GM21619 (cell line): Measurements from ENCODE around the gene EIF1B.

ENCODE experiments used
- ATAC-seq: cut with Tn5 transposase; IDR thresholded peaks from one replicate; pipeline ENCODE4 v1.9.1; 2021; ENCODE audit not compliant: unreplicated experiment

The EIF1B gene

DNA sequence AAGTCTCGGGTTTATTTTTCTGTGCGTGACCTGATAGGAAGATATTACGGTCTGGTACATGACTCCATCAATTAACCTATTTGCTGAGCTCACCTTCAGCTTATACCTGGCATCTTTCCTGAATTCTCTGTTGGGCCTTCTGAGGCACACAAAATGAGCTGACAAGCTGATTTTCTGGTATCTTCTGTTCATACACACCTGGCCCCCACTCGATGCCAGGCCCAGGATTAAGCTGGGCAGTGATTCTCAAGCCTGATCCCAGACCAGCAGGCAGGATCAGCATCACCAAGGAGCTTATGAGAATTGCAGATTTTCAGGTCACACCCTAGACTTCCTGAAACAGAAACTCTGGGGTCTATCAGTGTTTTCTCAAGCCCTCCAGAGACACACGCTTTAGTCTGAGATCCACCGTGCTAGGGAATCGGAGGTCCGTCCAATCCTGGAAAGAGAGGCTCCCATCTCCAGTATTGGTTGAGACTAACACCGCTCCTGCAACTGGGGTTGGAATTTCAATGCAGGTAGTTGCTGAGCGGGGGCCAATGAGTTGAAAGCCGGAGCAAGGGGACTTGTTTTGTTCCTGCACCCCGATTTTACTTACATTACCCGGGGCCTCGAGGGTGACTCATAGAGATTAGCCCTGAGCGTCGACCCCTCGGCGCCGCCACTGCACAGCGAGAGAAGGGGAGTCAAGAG is 636 bp upstream of the EIF1B start:
- peak; percentile 1 for ATAC-seq

DNA sequence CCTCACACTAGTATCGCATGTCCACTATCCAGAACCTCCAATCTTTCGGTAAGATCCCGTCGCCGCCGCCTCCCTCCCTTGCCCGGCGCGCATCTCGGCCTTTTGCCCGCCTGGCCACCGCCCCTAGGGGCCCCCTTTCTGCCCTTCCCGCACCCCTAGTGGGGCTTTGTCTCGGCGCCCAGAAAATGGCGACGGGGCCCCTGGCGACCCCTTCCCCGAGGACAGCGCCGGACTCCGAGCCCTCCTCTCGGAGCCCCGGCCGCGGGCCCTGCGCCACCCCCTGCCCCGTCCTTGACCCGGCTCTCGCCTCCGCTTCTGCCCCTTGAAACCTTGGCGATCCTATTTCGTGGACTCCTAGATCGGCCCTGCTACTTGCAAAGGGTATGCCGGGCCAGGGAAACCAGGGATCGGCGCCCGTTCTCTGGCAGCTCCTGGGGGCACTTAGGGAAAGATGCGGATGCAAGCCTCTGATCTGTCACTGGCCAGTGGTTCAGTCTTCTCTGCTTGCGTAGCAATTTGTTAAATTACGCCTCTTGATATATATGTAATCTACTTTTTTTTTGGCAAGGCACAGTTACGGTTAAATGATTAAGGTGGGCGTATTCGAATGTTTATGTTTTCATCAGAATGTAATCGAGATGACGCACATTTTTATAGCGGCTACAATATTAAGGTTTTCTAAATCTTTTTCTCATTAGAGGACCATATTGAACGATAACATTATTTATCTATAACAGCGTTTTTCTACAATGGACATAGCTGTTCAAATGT is 603 bp downstream of the EIF1B start:
- peak; percentile 27 for ATAC-seq

DNA sequence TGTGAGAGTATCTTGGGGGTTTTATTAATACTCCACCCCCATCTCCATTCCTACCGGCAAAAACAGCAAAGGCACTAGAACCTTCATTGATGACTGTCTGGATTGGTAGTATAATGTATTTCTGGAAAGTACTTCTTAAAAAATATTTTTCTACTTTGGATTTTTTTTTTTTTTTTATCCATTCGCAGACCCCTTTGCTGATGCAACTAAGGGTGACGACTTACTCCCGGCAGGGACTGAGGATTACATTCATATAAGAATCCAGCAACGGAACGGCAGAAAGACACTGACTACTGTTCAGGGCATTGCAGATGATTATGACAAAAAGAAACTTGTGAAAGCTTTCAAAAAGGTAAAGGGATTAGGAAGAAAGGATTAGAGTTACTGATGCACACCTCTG is 1.2 kb downstream of the EIF1B start:
- ATAC-seq, result no peak

DNA sequence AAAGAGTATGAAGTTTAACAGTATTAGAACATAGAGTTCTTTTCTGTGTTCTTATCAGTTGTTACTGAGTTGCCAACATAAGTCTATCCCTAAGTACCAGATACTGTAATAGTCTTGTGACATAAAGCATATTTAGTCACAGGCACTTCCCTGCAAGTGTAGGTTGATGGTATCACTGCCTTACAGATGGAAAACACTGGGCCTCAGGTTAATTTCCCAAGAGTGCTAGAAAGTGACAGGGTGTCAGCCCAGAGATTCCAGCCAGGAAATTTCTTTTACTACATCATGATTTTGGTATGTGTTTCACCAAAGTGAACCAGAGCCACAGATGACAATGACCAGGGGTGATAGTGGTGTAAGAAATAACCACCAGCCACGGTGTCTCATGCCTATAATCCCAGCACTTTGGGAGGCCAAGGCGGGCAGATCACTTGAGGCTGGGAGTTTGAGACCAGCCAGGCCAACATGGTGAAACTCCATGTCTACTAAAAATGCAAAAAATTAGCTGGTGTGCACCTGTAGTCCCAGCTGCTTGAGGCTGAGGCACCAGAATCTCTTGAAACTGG is 3.2 kb downstream of the EIF1B start:
- no peak for ATAC-seq

DNA sequence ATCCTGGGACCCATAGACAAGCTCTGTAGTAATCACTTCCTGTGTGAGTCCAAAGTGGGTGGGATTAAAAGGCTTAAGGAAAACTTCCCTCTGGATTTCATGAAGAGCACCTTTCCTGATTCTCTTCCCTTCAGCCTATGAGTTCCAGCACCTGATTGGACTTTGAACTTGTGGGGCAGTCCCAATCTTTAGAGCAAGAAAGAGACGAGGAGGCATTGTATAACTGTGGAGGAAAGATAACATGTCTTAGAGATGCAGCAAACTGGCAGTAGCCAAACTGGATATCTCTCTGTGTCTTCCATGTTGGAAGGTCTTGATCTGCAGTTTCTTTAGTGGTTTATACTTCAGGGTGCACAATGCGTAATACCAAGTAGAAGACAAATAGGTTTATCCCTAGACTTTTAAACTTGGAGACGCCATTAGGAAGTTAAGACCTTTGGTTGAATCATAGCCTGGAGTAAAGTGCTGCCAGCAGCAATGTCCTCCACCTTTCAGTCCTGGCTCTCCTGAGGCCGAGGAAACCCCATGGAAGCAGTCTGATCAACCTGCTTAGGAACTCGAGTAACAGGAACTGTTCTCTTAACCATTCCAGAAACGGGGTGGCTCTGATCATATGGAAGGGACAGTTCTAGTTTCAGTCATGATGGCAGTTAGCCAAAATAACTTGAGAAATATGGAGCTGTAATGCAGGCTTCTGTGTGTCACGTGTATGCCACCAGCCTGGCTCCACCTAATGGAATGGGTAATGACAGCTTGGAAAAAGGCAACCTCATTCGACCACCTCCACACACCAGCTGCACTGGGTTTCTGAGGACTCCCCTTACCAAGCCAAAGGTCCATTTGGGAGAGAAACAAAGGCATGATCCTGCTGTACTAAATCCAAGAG is 4.7 kb downstream of the EIF1B start:
- no peak for ATAC-seq

DNA sequence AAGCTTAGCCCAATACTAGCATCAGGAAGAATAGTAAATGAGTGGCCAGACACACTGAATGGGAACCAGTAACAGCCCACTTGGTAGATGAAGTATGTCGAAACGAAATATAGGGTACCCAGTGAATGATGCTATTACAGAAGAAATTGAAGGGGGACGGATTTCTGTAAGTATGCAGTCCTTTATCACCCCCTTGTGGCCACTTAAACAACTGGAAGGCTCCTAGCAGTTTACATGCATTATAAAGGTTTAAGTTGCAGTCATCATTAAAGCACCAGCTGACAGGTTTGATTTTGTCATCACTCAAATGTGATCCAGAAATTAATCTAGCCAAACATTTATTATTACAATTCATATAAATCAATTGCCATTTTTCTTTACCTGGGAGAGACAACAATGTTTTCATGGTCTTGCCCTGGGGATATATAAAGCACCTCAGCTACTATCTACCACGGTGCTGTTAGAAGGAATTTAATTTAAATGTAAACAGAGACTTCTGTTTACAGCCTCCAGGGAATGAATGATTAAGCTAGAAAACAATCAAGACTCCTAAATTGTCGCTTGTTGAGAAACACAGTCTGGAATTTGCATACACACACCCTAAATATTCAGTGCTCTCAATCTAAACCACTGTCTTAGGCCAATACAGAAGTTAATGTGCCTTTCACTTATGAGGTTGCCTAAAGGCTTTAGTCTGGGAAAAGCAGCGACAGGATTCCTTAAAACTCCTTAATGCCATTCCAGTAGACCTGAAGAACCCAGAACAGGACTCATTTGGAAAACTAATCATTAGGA is 7.8 kb downstream of the EIF1B start:
- peak; percentile 78 for ATAC-seq

DNA sequence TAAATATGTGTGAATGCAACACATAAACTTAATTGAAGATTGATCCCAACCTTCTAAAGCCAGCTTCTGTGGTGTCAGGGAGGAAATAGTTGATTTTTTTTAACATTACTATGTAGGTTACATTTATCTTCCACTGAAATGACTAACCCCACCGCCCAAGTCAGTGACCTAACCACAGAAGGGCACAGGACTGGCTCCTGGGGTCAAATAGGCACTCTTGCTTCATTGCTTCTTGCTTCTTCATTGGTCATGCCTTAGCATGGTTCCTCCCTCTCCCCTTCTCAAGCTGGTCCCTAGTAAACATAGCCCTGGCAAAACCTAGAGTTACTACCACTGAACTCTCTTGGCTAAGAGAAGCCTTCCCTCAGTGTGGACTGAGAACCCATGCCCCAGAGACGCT is 12.3 kb downstream of the EIF1B start:
- ATAC-seq, result no peak

DNA sequence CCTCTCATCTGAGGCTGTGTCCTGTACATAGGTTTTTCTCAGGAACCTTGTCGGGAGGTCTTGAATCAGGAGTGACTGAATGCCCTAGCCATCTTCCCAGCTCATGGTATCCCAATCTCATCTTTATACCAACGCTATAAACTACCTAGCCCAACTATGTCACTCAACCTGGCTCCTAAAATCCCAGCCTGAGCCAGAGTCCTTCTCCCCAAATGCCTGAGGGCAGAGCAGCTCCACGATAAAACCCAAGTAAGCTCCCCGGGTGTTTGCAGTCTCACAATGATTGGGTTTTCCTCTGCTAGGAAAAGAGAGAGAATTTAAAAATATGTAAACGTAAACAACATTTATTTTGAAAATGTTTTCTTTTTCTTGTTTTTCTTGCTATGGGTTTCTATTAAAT is 14.4 kb downstream of the EIF1B start:
- no peak for ATAC-seq

DNA sequence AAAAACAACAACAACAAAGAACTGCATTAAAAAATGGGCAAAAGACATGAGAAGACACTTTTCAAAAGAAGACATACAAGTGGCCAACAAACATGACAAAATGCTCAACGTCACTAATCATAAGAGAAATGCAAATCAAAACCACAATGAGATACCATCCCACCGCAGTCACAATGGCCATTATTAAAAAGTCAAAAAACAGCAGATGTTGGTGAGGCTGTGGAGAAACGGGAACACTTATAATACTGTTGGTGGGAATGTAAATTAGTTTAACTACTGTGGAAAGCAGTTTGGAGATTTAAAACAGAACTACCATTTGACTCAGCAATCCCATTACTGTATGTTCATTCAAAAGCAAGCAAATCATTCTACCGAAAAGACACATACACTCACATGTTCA is 15.1 kb downstream of the EIF1B start:
- ATAC-seq, result no peak

DNA sequence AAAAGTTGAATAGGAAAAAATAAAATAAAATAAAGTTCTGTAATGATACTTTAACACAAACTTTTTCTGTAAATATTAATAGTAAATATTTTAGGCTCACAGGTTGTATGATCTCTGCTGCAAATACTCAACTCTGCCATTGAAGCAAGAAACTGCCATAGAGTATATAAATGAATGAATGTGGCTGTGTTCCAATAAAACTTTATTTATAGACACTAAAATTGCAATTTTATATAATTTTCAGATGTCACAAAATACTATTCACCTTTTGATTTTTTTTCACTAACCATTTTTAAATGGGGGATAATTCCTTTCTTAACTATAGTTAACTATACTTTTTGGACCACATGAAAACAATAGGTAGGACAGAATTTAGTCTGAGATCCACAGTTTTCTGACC is 16.0 kb downstream of the EIF1B start:
- no peak for ATAC-seq

DNA sequence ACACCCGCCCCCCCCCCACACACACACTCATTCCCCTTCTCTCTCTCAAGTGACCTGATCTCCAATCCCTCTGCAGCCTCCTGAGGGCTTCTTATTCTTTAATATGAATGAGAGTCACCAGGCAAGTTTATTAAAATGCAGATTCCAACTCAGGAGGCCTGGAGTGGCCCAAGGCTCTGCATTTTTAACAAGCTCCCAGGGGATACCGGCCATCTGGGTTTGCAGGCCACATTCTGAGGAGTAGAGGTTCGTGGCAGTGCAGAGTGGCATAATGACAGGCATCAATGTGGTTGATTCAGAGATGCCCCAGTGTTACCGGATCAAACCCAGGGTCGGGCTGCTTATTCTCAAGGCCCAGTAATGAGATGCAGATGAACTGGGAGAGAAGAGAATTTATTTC is 18.9 kb downstream of the EIF1B start:
- no peak for ATAC-seq

DNA sequence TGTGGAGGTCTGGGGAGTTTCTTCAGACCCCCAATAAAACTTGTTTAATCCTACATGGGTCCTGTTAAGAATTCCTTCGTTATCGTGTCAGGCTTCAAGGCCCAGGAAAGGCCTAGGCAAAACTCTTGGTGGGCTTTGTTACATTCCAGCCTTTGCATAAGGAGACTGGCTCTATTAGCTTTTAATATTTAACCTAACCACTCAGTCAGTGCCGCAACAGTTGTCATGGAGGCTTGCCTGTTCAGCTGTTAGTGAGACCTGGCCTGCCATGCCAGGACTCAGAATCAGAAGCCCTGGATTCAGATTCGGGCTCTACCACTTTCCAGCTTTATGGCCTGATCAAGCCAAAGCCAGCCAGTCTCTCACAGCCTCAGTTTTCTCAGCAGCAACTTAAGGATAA is 19.6 kb downstream of the EIF1B start:
- ATAC-seq, result no peak

DNA sequence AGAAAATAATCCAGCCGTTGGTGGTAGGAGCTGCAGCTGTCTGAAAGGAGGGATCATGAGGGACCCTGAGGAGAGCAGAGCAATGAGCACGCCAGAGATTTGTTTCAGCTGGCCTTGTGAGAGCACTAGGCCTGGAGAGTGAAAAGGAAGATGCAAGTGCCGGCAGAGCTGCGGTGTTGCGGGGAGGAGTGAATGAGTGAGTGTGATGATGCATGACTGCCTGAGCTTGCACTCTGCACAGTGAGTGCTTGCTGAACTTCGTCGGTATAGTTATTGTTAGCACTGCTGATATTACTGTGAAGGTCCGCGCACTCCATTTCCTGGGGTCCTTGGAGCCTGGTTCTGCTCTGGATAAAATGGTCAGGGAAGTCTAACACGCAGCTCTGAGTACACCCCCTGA is 23.2 kb downstream of the EIF1B start:
- no peak for ATAC-seq

DNA sequence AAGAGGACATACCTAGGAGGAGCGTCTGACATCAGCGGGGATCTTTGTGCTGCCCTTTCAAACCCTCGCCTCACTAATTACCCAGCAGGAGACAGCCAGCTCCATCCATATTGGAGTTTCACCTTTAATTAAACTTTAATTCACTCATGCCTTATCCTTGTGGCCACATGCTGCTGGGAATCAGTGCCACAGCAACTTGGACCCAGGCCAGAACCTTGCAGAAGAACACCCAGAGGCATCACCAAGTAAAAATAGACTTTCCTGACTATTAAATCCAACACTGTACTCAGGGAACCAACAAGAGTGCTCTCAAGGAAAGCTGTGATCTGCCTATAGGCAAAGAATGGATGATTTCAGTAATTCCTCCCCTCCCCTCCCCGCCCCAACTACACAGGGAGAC is 23.9 kb downstream of the EIF1B start:
- no peak for ATAC-seq

DNA sequence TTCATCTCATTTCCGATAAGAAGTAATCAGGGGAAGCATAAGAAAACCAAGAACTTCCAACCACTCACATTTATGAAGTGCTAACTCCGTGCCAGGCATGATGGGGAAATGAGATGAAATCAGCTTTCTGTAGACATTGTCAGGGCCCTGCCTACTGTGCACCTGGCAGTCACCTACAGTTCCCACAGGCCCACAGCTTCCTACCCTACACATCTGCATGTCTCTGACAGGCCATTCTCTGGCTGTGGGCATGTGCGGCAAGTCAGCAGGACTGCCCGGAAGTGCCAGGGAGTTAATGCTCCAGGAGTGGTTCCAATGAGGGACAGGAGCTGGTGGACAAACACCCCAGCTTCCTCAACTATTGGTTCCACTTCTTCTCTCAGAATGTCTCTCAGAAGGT is 24.3 kb downstream of the EIF1B start:
- no peak for ATAC-seq

DNA sequence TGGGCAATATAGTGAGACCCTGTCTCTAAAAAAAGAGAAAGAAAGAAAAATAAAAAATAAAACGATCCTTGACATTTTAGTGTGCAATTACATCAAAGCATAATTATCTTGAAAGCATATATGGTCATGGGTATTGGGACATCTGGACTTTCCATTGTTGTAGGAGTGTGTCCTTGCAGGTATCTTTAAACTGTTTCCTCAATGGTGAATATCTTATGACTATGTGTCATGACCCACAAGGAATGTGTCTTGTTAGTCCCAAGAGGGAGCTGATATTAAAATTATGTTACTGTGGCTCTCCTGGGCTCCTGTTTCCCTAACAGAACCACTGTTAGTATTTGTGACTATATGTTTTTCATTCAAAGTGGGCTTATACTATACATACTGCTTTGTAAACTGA is 26.6 kb downstream of the EIF1B start:
- ATAC-seq, result no peak

DNA sequence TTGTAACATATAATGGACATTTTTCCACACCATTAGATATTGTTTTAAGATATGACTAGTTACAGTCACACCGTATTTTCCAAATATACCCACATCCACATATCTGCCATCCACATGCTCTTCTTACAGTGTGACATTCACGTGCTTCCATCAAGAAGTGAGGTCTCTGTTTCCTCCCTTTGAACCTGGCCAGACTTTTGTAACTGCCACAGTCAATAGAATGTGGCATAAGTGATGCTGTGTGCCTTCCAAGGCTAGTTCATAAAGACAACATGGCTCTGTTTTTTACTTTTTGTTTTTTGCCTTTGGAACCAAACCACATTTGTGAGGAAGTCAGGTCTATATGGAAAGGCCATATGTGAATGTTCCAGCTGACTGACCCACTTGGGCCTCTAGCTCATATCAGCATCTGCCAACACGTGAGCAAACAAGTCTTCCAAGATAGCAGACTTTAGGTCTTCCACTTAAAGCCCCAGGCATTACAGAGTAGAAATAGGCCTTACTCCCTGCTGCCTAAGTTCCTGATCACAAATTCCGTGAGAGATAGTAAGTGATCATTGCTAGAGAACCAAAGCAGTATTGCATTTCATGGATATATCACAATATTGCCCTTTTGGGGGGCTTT is 27.1 kb downstream of the EIF1B start:
- ATAC-seq, result no peak

DNA sequence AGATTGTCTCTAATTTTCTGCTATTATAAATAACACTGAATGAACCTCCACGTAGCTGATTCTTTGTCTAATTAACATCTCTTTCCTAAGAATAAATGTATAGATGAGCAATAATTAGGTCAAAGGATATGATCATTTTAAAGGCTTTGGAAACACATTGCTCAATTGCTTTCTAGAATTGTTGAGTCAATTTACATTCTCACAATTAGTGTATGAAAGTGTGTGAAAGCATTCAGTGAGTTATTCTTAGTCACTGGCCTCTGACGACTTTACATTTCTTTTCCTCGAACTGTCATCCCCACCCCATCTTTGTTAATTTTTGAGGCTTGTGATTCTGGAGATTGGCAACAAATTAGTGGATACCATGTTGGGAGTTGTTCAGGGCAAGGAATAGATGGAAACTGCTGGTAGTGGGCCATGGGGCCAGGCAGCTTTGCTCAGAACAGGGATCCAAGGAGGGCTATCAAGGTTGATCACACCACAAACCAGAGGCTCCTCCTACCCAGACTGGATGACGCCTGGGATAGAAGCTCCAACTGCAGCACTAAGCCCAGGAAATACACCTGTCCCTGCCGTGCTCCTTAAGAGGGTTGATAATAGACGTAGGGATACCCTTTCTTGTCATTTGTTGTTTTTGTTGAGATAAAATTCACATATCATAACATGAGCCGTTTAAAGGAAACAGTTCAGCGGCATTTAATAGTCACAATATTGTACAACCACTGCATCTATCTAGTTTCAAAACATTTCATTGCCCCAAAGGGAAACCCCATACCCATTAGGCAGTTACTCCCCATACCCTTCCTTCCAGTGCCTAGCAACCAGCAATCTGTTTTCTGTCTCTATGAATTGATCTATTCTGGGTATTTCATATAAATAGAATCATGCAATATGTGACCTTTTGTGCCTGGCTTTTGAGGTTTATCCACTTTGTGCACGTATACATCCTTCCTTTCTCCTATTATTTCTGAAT is 27.9 kb downstream of the EIF1B start:
- ATAC-seq, result peak; percentile 76

DNA sequence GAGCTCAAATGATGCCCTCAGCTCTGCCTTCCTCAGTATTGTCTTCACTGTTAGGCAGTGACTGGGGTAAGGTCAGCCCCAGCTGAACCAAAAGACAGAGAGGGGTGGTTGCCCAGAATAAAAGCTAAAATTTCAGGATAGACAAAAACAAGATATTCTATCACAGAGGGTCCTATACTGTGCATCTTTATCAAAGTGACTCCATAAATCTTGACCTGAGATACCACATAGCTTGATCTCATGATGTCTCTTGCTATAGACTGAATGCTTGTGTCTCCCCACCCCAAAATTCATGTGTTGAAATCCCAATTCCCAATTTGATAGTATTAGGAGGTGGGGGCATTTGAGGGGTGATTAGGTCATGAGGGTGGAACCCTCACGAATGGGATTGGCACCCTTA is 30.4 kb downstream of the EIF1B start:
- no peak for ATAC-seq
